ENCODE results near the gene STK24.

STK24 gene

GRCh38 chr13:98511435-98511834 lies 65.5 kb downstream of the STK24 start:
- no peak for DNase-seq (ENCODE audit: low spot score)

- no peak for DNase-seq (ENCODE audit: low spot score)
Measured at GRCh38 chr13:98510156-98510509, 66.8 kb downstream of the STK24 start.

- peak; percentile 82 for DNase-seq (ENCODE audit: low spot score)
Measured at GRCh38 chr13:98509271-98510155, 67.4 kb downstream of the STK24 start.

- DNase-seq (ENCODE audit: low spot score): peak; percentile 84
Measured at GRCh38 chr13:98508685-98509084, 68.2 kb downstream of the STK24 start.

GRCh38 chr13:98508280-98508679 lies 68.6 kb downstream of the STK24 start:
- peak; percentile 65 for DNase-seq (ENCODE audit: low spot score)

GRCh38 chr13:98507282-98507797 lies 69.6 kb downstream of the STK24 start:
- peak; percentile 92 for DNase-seq (ENCODE audit: low spot score)

- peak; percentile 53 for DNase-seq (ENCODE audit: low spot score)
Measured at GRCh38 chr13:98506728-98507230, 70.1 kb downstream of the STK24 start.

- DNase-seq (ENCODE audit: low spot score): no peak
Measured at GRCh38 chr13:98506322-98506721, 70.6 kb downstream of the STK24 start.

- no peak for DNase-seq (ENCODE audit: low spot score)
Measured at GRCh38 chr13:98505217-98505616, 71.7 kb downstream of the STK24 start.

- DNase-seq (ENCODE audit: low spot score): no peak
Measured at GRCh38 chr13:98504371-98504963, 72.4 kb downstream of the STK24 start.

GRCh38 chr13:98504029-98504351 lies 72.9 kb downstream of the STK24 start:
- DNase-seq (ENCODE audit: low spot score): no peak

GRCh38 chr13:98503175-98504028 lies 73.5 kb downstream of the STK24 start:
- DNase-seq (ENCODE audit: low spot score): no peak

- DNase-seq (ENCODE audit: low spot score): no peak
Measured at GRCh38 chr13:98500963-98501421, 75.9 kb downstream of the STK24 start.

GRCh38 chr13:98496966-98497365 lies 79.9 kb downstream of the STK24 start:
- no peak for DNase-seq (ENCODE audit: low spot score)

GRCh38 chr13:98496479-98496791 lies 80.5 kb downstream of the STK24 start:
- no peak for DNase-seq (ENCODE audit: low spot score)

- no peak for DNase-seq (ENCODE audit: low spot score)
Measured at GRCh38 chr13:98495627-98496478, 81.1 kb downstream of the STK24 start.

GRCh38 chr13:98494769-98495168 lies 82.1 kb downstream of the STK24 start:
- DNase-seq (ENCODE audit: low spot score): no peak

GRCh38 chr13:98493042-98493712 lies 83.7 kb downstream of the STK24 start:
- no peak for DNase-seq (ENCODE audit: low spot score)

- no peak for DNase-seq (ENCODE audit: low spot score)
Measured at GRCh38 chr13:98492335-98493041, 84.4 kb downstream of the STK24 start.

- no peak for DNase-seq (ENCODE audit: low spot score)
Measured at GRCh38 chr13:98490866-98491265, 86.0 kb downstream of the STK24 start.
